Mesenteric fat pad (tissue), 1 donor: ENCODE data around the gene PPP2R5E. TPM values are rescaled to one million over a fixed set of nuclear protein-coding genes. Genes with fewer than 3 reads are reported as not detected.
"Not testable (repeated sequence)": the region's sequence is repeated elsewhere in the genome, so short reads cannot be mapped to it uniquely, and the experiment has no call there.

ENCODE experiments used
- DNase-seq: peaks from one replicate; pipeline ENCODE4 v3.0.0-alpha.2; 2020; ENCODE audit warnings: low spot score
- total RNA-seq: library from RNA; stranded (reverse); fragmentation: NEBNext Ultra II Directional; extraction: Animal tissue kit (Norgen Biotek cat#: 25700); gene quantifications from one replicate; pipeline ENCODE4 v1.2.1, GENCODE V29; 2021
- donor health status: DM: yes; HTN: yes; CAD: no.

The PPP2R5E gene
- total RNA-seq, 1 donor from 2014 or later: 36.0 TPM

DNA sequence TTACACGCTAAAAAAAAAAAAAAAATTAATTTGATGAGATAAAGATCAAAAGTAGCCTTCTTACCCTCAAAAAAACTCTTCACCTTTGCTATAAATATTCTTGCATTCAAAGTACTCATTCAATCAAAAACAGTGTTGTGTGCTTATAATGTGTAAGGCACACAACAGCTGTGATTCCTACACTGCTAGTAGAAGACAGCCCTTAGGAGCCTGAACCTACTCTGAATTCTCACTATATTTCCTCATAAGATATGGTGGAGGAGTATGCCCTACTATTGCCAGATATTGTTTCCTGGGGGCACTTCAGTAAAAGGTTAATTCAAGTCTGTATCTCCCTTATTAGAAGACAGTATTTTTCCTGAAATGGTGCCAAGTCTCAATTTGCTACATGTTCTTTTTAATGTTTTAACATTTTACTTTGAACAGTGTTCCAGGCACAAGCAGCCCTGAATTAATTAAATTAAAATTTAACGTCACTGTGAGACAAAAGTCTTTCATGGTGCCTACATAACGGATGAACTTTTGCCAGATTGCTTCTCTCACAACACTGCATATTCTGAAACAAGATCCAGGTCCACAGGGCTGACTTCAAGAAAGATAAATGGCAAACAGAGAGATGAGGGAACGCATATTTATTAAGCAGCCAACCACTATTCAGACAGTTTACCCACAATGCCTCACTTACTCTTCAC, 19.3 kb downstream of the PPP2R5E start:
- DNase-seq: no peak

DNA sequence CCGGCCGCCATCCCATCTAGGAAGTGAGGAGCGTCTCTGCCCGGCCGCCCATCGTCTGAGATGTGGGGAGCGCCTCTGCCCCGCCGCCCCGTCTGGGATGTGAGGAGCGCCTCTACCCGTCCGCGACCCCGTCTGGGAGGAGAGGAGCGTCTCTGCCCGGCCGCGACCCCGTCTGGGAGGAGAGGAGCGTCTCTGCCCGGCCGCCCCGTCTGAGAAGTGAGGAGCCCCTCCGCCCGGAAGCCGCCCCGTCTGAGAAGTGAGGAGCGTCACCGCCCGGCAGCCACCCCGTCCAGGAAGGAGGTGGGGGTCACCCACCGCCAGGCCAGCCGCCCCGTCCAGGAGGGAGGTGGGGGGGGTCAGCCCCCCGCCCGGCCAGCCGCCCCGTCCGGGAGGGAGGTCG, 20.7 kb downstream of the PPP2R5E start:
- DNase-seq: not testable (repeated sequence)

DNA sequence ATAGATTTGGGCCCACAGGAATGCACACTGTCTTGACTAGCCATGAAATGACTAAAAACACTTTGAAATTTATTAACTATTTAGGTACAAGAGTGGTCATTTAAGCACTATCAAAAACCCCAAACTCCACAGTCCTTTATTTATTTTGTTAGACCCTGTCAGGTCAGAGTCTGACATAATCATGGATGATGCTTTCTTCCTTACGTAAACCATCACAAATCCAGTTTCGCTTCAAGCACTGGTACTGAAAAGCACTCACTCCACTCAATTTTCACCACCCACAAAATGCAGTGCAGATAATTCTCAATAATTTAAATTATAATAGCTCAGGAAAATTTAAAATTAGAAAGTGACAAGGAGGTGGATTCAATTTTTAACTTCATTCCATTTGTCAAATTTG, 25.8 kb downstream of the PPP2R5E start:
- no peak for DNase-seq

DNA sequence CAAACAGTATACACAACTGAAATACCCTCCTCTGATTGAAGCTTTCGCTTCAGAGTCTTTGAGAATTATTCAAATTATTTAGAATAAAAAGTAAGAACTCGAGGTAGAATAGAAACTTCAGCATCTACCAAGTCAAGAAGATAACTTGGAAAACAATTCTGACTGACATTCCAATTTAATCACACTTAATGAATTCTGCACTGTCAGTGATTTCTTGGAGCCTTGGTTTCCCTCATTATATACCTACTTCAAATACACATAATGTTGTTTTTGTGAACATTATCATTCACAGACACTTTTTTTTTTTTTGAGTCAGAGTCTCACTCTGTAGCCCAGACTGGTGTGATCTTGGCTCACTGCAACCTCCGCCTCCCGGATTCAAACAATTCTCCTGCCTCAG, 27.9 kb downstream of the PPP2R5E start:
- DNase-seq: no peak

DNA sequence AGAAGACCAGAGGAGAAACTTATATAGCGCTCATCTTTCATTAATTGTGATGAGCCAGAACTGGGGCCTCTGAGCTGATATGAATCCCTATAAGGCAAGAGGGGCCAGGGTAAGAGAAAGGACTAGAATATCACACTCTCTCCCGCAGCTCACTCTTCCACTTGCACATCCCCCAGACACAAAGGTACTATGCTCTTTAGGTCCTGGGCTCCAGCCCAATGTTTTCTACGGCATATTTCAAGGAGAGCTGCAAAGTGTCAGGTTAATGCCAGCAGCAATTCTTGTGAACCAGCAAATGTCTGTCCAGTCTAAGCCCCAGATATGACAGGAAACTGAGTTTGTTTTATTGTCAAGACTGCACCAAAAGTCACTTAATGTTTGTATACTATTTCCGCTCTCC, 29.4 kb downstream of the PPP2R5E start:
- no peak for DNase-seq

DNA sequence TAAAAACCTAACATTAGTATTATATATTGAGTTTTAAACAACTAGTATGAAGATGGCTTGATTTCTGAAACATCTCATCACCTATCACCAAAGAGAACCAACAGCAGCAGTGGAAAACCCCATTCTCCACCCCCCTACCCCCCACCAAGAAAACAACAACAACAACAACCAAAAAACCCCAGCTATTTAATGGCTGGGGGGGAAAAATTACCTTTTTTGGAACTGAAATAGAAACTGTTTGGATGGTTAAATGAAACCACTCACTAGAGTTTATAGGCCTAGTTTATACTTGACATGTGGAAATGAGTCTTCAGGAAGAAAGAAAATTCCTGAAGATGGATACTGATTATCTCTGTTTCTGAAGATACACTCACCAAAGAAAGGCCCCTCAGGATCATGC, 30.3 kb downstream of the PPP2R5E start:
- no peak for DNase-seq

DNA sequence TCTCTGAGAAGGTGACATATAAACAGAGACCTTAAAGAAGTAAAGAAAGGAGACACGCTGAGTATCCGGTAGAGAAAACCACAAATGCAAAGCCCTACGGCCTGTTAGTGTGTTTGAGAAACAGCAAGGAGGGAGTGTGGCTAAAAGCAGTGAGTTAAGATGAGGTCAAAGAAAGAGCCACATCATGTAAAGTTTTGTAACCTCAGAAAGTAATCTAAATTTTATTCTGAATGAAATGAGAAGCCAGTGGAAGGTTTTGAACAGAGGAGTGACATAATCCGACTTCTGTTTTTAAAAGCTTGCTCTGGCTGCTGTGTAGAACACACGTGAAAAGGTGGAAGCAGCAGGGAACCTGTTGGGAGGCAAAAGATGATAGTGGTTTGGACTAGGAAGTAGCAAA, 32.6 kb downstream of the PPP2R5E start:
- DNase-seq: no peak

DNA sequence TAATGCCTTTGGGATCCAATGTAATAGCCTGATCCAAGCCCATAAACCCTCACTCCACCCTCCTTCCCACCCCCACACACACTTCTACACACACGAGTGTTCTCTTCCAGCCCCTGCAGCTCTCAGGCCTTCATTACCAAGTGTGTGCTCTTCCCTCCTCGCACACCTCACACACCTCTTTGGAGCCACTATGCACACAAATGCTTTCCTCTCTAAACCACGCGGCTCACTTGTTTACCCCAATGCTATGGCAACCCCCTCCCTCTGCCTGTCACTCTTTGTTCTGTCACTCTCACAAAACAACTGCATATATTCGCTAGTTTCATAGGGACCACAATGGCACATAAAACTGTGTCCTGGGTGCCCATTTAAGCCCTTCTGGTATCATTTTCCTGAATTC, 35.1 kb downstream of the PPP2R5E start:
- no peak for DNase-seq

DNA sequence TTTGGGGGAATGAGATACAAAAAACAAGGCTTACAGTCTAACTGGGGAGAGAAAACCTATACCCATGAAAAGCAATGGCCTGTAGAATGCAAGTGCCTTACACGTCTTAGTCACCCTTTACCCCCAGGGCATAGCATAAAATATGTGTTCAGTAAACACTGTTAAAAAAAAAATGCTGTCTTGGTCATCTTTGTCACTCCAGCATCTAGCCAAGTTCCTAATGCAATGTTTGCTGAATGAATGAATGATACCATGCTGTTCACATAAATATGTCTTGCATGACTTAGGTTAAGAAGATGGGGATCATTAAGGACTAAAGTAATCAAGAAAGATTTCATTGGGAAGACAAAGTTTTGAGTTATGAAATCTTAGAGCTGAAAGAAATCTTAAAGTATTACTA, 38.5 kb downstream of the PPP2R5E start:
- DNase-seq: no peak

DNA sequence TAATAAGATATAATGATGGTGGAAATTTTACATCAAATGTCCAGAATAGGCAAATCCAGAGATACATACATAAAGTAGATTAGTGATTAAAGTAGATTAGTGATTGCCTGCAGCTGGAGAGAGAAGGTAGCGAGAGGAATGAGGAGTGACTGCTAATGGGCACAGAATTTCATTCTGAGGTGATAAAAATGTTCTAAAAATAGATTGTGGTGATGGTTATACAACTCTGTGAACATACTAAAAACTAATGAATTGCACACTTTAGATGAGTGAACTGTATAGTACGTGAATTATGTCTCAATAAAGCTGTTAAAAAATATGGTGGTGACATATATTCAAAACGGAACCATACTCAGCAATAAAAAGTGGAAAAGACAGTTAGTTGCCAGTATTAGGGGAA, 41.7 kb downstream of the PPP2R5E start:
- no peak for DNase-seq

DNA sequence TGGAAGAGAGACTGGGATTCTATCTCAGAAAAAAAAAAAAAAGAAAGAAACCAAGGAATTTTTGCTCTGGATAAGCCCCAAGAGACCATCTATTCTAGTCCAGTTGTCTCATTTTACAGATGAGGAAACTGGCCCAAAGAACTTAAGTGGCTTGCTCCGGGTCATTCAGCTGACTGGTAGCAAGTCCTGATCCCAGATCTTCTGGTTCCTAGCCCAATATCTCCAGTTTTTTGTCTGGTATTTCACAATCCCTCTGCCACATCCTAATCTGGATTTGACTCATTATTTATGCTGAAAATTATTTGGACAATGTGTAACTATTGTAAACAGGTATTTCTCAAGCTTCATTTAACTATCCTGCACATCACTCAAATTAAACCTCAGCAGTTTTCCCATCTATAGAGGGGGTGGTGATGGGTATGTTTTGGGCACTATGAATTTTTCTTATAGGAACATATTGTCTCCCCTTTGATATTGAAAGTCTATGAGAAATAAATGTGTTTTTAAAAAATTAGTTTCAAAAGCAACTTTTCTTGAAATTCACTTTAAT, 43.4 kb downstream of the PPP2R5E start:
- no peak for DNase-seq

DNA sequence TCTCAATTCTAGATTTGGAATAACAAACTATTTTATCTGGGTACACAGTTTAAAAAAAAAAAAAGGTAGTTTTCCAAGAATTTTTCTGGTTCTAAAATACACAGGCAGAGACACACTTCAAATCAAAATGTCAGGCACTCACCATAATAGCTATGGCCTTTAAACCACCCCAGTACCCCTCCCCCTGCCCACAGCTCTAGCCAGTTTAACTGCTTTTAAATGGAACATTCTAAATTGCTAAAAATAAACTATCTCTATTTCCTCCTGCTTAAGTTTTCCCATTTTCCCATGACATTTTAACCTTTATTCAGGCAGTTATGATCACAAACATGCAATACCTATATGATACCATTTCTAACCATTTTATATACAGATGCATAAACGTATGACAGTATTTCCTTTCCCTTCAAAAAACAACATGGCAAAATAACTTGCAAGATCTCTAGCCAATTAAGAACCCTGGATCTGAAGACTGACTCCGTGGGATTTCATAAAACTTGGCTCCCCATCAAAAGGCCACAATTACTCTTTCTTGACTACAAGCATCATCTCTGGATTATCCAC, 46.3 kb downstream of the PPP2R5E start:
- DNase-seq: no peak

DNA sequence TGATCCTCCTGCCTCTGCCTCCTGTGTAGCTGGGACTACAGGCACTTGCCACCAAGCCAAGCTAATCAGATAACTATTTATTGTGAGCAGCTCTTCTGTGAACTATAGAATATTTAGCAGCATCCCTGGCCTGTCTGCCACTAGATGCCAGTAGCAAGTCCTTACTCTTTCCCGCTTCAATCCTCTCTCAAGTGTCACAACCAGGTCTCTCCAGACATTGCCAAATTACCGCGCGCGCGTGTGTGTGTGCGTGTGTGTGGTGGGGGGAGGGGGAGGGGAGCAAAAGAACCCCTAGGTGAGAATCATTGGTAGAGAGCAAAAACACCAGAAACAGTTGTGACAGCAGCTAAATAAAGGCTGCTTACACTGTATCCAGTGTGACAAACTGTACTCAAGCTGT, 49.9 kb downstream of the PPP2R5E start:
- no peak for DNase-seq

DNA sequence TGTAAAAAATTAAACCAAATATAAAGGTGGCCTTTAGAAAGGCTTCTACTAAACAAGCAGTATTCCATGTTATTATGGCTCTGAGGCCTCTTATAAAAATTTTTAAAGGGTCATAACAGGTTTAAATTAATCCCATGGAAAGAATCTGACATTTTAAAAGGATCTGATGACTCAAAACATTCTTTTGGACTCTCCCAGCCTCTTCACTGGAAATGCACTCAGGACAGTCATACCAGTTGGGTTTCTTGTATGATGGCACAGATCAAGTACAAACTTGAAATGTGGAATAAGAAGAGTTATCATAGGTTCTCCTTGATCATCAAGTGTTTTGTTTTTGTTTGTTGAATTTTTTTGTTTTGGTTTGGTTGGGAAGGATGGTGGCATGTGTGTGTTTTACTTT, 50.8 kb downstream of the PPP2R5E start:
- DNase-seq: no peak

DNA sequence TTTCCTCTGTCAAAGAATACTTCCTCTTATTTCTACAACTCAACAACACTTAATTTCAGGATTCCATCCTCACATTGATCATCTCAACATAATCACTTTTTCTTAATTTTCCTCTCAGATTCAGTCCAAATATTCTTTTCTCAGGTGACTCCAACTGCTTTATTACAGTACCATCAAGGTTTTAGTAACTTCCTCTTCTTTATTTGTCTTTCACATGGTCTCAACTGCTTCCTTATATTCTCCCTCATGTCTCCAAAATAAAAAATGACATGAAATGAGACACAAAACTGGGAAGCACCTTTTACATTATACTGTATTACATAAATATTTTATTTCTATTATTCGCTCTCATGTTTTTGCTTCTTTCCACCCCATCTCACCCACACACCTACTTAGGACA, 55.5 kb downstream of the PPP2R5E start:
- no peak for DNase-seq

DNA sequence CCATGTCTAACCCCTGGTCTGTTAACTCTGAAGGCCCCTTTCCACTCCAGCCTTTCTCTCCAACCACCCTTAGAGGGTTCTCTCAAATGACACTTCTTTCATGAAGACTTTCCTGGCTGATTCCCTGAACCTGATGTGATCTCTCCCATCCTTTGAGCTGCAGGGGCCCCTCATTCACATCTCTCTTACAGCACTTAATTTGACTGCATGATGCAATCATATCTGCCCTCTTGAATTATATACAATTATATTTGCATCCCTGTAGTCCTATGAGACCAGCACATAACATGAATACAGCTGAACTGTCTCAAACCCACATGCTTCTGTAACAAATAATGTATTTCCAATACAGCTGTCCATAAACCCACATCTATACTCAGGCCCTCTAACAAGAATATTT, 56.4 kb downstream of the PPP2R5E start:
- no peak for DNase-seq

DNA sequence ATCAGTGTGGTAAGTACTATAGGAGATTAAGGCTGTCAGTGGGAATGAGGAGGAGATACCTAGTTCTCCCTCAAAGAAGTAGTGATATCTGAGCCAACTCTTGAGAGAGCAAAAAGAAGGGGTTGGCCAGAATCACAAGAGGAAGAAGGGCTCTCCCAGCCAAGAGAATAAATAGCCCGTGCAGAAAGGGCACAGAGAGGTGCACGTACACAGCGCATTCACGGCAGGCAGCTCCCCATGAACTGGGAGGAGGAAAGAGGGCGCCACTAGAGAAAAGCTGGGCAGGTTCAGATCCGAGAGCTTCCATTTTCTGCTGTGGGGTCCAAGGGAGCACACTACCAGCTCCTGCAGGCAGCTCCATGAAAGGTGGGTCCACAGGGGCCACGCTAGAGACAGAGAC, 59.9 kb downstream of the PPP2R5E start:
- no peak for DNase-seq

DNA sequence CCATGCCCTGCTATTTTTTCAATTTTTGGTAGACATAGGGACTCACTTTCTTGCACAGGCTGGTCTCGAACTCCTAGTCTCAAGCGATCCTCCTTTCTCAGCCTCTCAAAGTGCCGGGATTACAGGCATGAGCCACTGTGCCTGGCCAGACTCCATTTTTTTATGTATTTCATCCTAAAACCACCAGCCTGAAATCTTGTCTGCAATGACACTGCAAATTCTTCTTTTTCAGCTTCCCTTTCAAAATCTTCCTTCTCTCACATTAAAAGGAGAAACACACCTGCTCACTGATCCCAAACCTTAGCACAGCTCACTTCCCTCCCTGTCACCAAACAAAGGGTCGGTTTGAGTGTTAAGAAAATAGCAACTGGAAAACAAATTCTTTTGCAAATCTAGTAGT, 62.6 kb downstream of the PPP2R5E start:
- DNase-seq: no peak

DNA sequence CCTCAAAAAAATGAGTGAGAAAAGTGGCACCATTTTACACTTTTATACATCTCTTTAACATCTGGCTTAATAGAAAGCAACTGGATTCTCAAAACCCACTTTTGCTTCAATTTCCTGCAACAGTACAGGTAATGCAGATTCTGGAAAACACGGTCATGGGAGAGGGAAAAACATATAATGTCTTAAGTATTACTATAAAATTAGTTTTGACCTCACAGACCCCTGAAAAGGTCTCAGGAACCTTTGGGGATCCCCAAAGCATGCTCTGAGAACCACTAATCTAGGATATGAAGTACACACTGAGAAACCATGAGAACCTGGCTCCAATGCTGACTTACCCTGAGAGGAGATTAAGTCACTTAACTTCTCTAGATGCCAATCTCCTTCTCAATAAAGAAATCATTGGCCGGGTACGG, 64.7 kb downstream of the PPP2R5E start:
- DNase-seq: no peak

DNA sequence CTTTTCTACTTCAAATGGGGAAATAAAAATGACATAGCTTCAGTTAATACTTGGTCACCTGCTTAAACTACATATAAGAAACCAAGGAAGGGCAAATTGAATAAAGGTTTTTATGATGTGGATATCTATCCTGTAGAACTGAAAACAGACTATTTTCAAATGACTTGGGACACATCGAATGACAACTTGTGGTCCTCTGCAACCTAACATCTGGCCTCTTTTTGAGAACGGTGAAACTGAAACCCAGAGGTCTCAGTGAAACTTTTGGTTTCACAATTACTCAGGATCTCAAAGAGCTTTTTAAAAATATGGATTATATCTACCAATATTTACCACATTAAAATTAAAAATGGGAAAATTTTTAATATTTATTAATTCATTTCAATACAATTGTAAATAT, 65.2 kb downstream of the PPP2R5E start:
- no peak for DNase-seq

DNA sequence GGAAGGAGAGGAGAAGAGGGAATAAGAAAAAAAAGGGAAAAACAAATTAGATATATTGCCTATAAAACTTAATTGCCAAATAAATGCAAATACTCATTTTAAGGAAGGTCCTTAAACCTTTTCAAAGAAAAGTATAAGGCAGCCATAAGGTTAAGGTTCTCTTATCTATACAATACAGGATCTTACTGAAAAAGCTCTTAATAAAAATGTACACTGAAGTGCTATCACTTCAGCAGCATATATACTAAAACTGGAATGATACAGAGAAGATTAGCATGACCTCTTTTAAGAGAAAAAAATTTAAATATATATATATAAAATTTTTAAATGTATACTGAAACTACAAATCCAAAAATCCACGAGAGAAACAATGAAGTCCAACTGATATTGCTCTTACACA, 65.6 kb downstream of the PPP2R5E start:
- DNase-seq: no peak

DNA sequence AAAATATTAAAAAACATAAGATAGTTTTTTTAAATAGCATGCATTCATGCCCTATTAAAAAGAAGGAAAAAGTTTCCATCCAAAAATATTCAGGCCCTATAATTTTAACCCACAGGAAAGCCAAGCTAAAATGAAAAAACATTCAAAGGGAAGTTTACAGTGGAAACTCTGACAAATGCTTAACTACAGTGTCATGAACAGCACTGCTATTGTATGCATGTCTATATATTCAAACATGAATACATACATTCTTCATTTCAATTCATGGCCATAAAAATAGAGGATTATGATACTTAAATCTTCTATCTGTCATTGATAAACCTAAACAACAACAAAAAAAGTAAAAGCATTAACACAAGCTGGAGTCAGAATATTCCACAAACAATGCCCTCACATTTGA, 67.4 kb downstream of the PPP2R5E start:
- no peak for DNase-seq

DNA sequence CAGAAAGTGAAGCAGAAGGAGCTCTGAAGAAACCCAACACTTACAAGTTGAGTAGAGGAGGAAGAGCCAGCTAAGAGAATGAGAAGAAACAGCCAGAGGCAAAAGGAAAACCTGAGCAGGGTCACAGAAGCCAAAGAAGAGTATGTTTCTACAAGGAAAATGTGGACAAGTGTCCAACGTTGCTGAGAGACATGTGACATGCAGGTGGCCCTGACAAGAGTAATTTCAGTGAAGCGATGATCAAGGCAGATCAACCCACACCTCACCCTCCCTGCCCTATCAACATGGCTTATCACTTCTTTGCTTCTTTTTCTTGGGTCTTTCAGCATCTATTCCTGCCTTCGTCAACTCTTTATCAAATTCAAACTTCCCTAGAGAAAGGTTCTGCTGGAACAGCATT, 68.3 kb downstream of the PPP2R5E start:
- DNase-seq: no peak
